HEK293T (cell line): ENCODE results near the gene BHLHE40.

Experiments used
- ELF4 ChIP-seq: fragments of 450-650 bp; IDR thresholded peaks from 2 replicates; pipeline ENCODE4 v1.6.1; 2017; ENCODE audit warnings: antibody characterized with exemption
- L3MBTL2 ChIP-seq: fragments of 450-650 bp; conservative IDR thresholded peaks from 2 replicates; pipeline ENCODE4 v1.6.1; 2016; ENCODE audit warnings: mild to moderate bottlenecking
- SUZ12 ChIP-seq: fragments of 450-650 bp; IDR thresholded peaks from 2 replicates; pipeline ENCODE4 v1.6.1; 2016; ENCODE audit warnings: mild to moderate bottlenecking
- TARDBP ChIP-seq: fragments of 450-650 bp; IDR thresholded peaks from 2 replicates; pipeline ENCODE4 v1.6.1; 2016

GRCh38 chr3:4953119-4953518 lies 26.1 kb upstream of the BHLHE40 start:
- no peak for TF ChIP-seq ELF4
- TF ChIP-seq SUZ12 = no peak
- TF ChIP-seq L3MBTL2 = no peak
- no peak for TF ChIP-seq TARDBP
